Measurements from ENCODE around the gene FBXL13. TPM values are rescaled to one million over a fixed set of nuclear protein-coding genes. Genes with fewer than 3 reads are reported as not detected.
"Not testable (repeated sequence)": the region's sequence is repeated elsewhere in the genome, so short reads cannot be mapped to it uniquely, and the experiment has no call there.

The FBXL13 gene
- total RNA-seq, 1 donor: 2.2 TPM

DNA sequence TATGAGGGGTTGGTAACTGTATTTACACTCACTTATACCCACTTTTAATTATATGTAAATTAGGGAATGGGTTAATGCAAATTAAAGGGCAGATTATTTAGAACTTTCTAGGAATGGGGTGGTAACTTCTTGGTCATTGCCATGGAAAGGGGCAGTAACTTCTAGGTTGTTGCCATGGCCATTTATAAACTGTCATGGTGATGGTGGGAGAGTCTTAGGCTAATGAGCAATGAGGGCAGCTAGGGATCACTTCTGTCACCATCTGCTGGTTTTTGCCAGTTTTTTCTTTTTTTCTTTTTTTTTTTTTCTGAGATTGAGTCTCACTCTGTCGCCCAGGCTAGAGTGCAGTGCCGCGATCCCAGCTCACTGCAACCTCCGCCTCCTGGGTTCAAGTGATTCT, 41.2 kb upstream of the FBXL13 start:
- H4K20me1 ChIP-seq (ENCODE audit: insufficient read depth, low read length): no peaks in the 10 kb centered on the region
- no peak overlapping the region for H3K27ac ChIP-seq (ENCODE audit: low read depth, low read length)
- H2AFZ ChIP-seq (ENCODE audit: low read length): no peak overlapping the region
- no peaks in the 10 kb centered on the region for H3K9me3 ChIP-seq (ENCODE audit: low read depth, low read length)
- no peaks in the 10 kb centered on the region for H3K27me3 ChIP-seq (ENCODE audit: insufficient read depth, low read length)
- DNase-seq (ENCODE audit: insufficient read length, low spot score, missing footprints): no peak
- no peaks in the 10 kb centered on the region for H3K36me3 ChIP-seq (ENCODE audit: insufficient read depth, low read length)
- TF ChIP-seq, protein P1, sequence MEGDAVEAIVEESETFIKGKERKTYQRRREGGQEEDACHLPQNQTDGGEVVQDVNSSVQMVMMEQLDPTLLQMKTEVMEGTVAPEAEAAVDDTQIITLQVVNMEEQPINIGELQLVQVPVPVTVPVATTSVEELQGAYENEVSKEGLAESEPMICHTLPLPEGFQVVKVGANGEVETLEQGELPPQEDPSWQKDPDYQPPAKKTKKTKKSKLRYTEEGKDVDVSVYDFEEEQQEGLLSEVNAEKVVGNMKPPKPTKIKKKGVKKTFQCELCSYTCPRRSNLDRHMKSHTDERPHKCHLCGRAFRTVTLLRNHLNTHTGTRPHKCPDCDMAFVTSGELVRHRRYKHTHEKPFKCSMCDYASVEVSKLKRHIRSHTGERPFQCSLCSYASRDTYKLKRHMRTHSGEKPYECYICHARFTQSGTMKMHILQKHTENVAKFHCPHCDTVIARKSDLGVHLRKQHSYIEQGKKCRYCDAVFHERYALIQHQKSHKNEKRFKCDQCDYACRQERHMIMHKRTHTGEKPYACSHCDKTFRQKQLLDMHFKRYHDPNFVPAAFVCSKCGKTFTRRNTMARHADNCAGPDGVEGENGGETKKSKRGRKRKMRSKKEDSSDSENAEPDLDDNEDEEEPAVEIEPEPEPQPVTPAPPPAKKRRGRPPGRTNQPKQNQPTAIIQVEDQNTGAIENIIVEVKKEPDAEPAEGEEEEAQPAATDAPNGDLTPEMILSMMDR (IDR thresholded peaks at IDR 0.05; ENCODE audit: extremely low read depth, low read depth, low read length): no peak
- no peak overlapping the region for H3K4me3 ChIP-seq (ENCODE audit: insufficient read depth, low read length)
- H3K4me1 ChIP-seq (ENCODE audit: insufficient read depth, low read length): peaks cover 20% of the 10 kb centered on the region
- no peak overlapping the region for H3K4me2 ChIP-seq (ENCODE audit: insufficient read depth, low read length)
- no peaks in the 10 kb centered on the region for H3K79me2 ChIP-seq (ENCODE audit: insufficient read depth, low read length)

DNA sequence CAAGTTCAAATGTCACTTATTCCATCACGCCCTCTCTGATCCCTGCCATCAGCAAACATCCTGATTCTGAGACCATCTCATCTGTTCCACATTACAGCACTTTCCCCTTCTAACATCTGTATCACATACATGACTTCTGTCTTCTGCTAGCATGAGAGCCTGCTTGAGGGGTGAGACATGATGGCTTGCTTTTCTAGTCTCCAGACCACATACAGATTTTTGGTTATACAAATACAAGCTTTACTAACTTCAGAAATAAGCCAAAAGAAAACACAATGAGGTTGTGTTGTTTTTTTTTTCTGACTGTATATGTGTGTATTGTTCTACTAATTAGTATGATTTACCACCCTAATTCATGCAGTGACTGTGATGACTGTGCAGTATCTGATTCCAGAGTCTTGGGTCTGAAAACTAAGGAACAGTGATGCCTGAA, 40.0 kb upstream of the FBXL13 start:
- Histone ChIP-seq H3K27ac (ENCODE audit: low read depth, low read length) (no peak overlapping the region), H3K4me2 (ENCODE audit: insufficient read depth, low read length) (no peak overlapping the region), H3K4me3 (ENCODE audit: insufficient read depth, low read length) (no peak overlapping the region), H3K27me3 (ENCODE audit: insufficient read depth, low read length) (no peaks in the 10 kb centered on the region), H3K4me1 (ENCODE audit: insufficient read depth, low read length) (peaks cover 20% of the 10 kb centered on the region), H3K36me3 (ENCODE audit: insufficient read depth, low read length) (no peaks in the 10 kb centered on the region), H4K20me1 (ENCODE audit: insufficient read depth, low read length) (no peaks in the 10 kb centered on the region), H3K9me3 (ENCODE audit: low read depth, low read length) (no peaks in the 10 kb centered on the region), H2AFZ (ENCODE audit: low read length) (no peak overlapping the region), H3K79me2 (ENCODE audit: insufficient read depth, low read length) (no peaks in the 10 kb centered on the region)
- DNase-seq (ENCODE audit: insufficient read length, low spot score, missing footprints): peak; percentile 5
- TF ChIP-seq, protein P1 (IDR thresholded peaks at IDR 0.05; ENCODE audit: extremely low read depth, low read depth, low read length): no peak

DNA sequence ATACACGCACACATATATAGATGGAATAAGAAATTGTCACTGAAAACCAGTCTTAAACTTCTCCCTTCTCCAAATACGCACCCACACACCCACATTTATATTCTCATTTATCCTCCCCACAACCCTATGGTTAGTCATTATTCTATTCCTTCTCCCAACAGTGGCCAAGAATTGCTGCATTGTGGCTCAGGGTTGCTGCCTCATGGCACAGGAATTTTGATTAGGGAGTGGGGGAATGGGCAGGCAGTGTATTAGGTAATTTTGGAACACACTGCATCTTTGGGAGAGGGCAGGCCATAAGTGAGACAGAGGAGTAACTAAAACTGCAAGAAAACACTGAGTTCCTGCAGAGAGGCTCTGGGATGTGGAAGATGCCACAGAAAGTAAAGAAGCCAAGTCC, 38.6 kb upstream of the FBXL13 start:
- no peaks in the 10 kb centered on the region for H4K20me1 ChIP-seq (ENCODE audit: insufficient read depth, low read length)
- H3K4me1 ChIP-seq (ENCODE audit: insufficient read depth, low read length): peaks cover 20% of the 10 kb centered on the region
- H2AFZ ChIP-seq (ENCODE audit: low read length): no peak overlapping the region
- TF ChIP-seq, protein P1 (IDR thresholded peaks at IDR 0.05; ENCODE audit: extremely low read depth, low read depth, low read length): no peak
- H3K4me3 ChIP-seq (ENCODE audit: insufficient read depth, low read length): peak overlapping the region; percentile 13
- H3K79me2 ChIP-seq (ENCODE audit: insufficient read depth, low read length): no peaks in the 10 kb centered on the region
- H3K4me2 ChIP-seq (ENCODE audit: insufficient read depth, low read length): peak overlapping the region; percentile 49
- H3K9me3 ChIP-seq (ENCODE audit: low read depth, low read length): no peaks in the 10 kb centered on the region
- DNase-seq (ENCODE audit: insufficient read length, low spot score, missing footprints): peak; percentile 31
- H3K36me3 ChIP-seq (ENCODE audit: insufficient read depth, low read length): no peaks in the 10 kb centered on the region
- no peaks in the 10 kb centered on the region for H3K27me3 ChIP-seq (ENCODE audit: insufficient read depth, low read length)
- peak overlapping the region; percentile 33 for H3K27ac ChIP-seq (ENCODE audit: low read depth, low read length)

DNA sequence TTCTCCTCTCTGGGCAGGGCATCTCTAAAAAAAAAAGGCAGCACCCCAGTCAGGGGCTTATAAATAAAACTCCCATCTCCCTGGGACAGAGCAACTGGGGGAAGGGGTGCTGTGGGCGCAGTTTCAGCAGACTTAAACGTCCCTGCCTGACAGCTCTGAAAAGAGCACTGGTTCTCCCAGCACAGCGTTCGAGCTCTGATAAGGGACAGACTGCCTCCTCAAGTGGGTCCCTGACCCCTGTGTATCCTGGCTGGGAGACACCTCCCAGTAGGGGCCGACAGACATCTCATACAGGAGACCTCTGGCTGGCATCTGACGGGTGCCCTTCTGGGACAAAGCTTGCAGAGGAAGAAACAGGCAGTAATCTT, 32.1 kb upstream of the FBXL13 start:
- not testable (repeated sequence) for H3K79me2 ChIP-seq (ENCODE audit: insufficient read depth, low read length); H3K4me2 ChIP-seq (ENCODE audit: insufficient read depth, low read length); H2AFZ ChIP-seq (ENCODE audit: low read length); DNase-seq (ENCODE audit: insufficient read length, low spot score, missing footprints); H3K36me3 ChIP-seq (ENCODE audit: insufficient read depth, low read length); H3K4me3 ChIP-seq (ENCODE audit: insufficient read depth, low read length); H3K27me3 ChIP-seq (ENCODE audit: insufficient read depth, low read length); H3K27ac ChIP-seq (ENCODE audit: low read depth, low read length); H4K20me1 ChIP-seq (ENCODE audit: insufficient read depth, low read length); H3K9me3 ChIP-seq (ENCODE audit: low read depth, low read length); H3K4me1 ChIP-seq (ENCODE audit: insufficient read depth, low read length)

Measured in osteoblast (primary cell).